Activated naive CD4-positive, alpha-beta T cell treated with anti-CD3 and anti-CD28 coated beads, Interleukin-2, amount 50 U/mL, for 24 hours (primary cell): Measurements from ENCODE around the gene ITGA3.

ENCODE experiments used
- H3K27ac Mint-ChIP-seq: one replicate; pipeline ENCODE4 v1.8.0; 2021; ENCODE audit warnings: mild to moderate bottlenecking, mixed read lengths
- H3K27me3 Mint-ChIP-seq: one replicate; pipeline ENCODE4 v1.8.0; 2021; ENCODE audit warnings: mixed read lengths
- H3K36me3 Mint-ChIP-seq: one replicate; pipeline ENCODE4 v1.8.0; 2021; ENCODE audit warnings: mixed read lengths
- H3K4me1 Mint-ChIP-seq: one replicate; pipeline ENCODE4 v1.8.0; 2021; ENCODE audit warnings: mixed read lengths
- H3K4me3 Mint-ChIP-seq: one replicate; pipeline ENCODE4 v1.8.0; 2021; ENCODE audit warnings: mild to moderate bottlenecking, mixed read lengths
- H3K9me3 Mint-ChIP-seq: one replicate; pipeline ENCODE4 v1.8.0; 2021; ENCODE audit warnings: mixed read lengths

The ITGA3 gene

DNA sequence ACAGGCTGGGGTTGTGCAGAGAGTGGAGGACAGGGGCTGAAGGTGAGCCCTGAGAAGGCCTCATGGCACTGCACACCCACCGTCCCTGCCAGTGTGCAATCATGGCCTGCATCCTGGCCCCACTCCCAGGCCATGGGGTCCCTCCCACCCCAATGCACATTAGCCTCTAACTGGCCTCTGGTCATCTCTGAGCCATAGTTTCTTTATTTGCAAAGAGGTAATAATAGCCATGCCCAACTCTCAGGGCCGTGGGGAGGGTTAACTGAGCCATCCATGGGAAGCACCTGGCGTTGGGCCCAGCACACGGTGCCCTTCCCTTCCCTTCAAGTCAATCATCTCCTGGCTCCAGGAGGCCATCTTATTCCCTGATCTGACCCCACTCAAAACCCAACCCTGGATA, 10.8 kb upstream of the ITGA3 start:
- H3K36me3 Mint-ChIP-seq, result no peaks in the 10 kb centered on the region
- H3K27ac Mint-ChIP-seq, result no peak overlapping the region
- peaks cover 2% of the 10 kb centered on the region for H3K27me3 Mint-ChIP-seq
- H3K9me3 Mint-ChIP-seq, result no peaks in the 10 kb centered on the region
- no peak overlapping the region for H3K4me3 Mint-ChIP-seq
- no peaks in the 10 kb centered on the region for H3K4me1 Mint-ChIP-seq

DNA sequence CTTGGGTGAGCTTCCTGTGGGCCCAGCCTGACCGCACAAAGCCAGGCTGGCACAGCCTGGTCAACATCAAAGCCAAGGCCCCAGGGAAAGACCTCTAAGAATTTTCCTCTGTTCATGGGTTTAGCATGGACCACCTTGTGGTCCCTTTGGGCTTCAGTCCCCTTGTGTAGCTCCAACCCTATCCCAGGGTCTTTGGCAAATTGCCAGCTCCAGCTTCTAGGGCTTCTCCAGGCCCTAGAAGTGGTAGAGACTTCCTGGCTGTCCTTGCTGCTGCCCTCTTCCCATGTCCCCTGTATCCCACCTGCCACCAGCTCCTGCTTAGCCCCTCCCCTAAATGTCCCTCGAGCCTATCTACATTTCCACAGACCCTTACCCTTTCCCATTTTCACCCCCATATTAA, 9.7 kb upstream of the ITGA3 start:
- Mint-ChIP-seq H3K4me3 (no peak overlapping the region), H3K27ac (no peak overlapping the region), H3K9me3 (no peaks in the 10 kb centered on the region), H3K36me3 (no peaks in the 10 kb centered on the region), H3K27me3 (peaks cover 2% of the 10 kb centered on the region), H3K4me1 (peaks cover 6% of the 10 kb centered on the region)

DNA sequence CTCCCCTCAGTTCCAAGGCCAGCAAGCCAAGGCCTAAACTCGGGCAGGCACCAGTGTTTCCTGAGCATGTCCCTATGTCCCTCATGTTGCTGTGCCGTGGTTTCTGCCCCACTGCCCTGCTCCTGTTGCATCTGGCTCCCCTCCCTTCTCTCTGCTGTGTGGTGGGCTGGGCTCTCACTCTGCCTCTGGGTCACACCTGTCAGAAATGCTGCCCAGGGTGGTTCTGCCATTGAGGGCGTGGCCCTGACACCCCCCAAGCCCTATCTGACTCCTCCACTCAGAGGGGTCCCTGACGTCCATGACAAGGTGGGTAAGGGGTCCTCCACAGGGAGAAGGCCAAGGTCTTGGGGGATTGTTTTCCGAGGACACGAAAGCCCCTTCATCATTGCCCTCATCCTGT, 9.2 kb upstream of the ITGA3 start:
- no peak overlapping the region for H3K27ac Mint-ChIP-seq
- no peaks in the 10 kb centered on the region for H3K9me3 Mint-ChIP-seq

DNA sequence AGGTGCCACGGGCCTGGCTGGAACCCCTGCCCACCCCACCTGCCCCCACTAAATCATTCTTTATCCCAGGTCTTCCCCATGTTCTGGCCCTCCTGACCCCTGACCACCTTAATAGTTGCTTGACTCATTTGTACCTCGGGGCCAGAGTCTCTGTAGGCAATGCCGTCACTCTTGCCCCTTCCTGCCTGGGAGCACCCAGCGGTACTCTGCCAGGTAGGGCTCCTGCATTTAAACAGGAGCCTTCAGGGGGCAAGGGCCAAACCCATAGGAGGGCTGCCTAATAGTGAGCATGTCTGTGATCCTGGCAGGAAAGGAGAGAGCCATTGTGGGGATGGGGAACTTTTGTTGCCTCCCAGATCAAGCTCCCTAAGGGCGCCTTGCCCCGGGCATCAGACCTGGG, 8.8 kb upstream of the ITGA3 start:
- Mint-ChIP-seq H3K27me3 (peaks cover 2% of the 10 kb centered on the region), H3K4me1 (peaks cover 11% of the 10 kb centered on the region), H3K27ac (no peak overlapping the region)

More for the DNA sequence above, 9.2 kb upstream of the ITGA3 start:
- no peak overlapping the region for H3K4me3 Mint-ChIP-seq
- H3K4me1 Mint-ChIP-seq, result peaks cover 11% of the 10 kb centered on the region
- H3K27me3 Mint-ChIP-seq, result peaks cover 2% of the 10 kb centered on the region
- H3K36me3 Mint-ChIP-seq, result no peaks in the 10 kb centered on the region

DNA sequence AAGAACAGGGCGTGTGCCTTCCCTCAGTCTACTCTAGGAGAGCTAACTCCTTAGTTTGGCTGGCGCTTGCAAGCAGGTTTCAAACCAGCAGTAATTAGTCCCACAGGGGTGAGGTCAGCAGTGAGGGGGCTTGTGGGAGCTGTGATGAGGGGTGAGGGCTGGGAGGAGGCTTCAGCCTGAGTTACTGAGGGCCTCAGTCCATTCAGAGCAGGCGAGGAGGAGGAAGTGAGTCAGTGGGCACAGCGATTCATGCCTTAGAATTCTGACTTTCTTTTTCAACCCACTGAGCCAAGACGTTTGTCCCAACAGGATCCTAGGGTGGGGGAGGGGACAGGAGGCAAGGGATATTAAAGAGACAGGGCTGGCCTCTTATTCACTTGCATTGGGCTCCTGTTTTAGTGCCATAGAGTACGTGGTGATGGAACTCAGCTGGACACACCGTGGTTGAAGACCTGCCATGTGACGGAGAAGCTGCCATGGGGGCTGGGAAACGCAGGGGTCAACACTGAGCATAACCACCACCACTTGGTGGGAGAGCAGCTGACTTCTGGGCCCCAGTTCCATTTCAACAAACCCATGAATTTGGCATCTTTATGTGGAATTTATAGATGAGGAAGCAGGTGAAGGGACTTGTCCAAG, 8.3 kb upstream of the ITGA3 start:
- Mint-ChIP-seq H3K36me3 (no peaks in the 10 kb centered on the region), H3K27ac (peak overlapping the region; percentile 79), H3K27me3 (peaks cover 2% of the 10 kb centered on the region), H3K9me3 (no peaks in the 10 kb centered on the region), H3K4me1 (peaks cover 11% of the 10 kb centered on the region), H3K4me3 (no peak overlapping the region)

More for the DNA sequence above, 8.8 kb upstream of the ITGA3 start:
- H3K9me3 Mint-ChIP-seq, result no peaks in the 10 kb centered on the region
- no peaks in the 10 kb centered on the region for H3K36me3 Mint-ChIP-seq
- no peak overlapping the region for H3K4me3 Mint-ChIP-seq

DNA sequence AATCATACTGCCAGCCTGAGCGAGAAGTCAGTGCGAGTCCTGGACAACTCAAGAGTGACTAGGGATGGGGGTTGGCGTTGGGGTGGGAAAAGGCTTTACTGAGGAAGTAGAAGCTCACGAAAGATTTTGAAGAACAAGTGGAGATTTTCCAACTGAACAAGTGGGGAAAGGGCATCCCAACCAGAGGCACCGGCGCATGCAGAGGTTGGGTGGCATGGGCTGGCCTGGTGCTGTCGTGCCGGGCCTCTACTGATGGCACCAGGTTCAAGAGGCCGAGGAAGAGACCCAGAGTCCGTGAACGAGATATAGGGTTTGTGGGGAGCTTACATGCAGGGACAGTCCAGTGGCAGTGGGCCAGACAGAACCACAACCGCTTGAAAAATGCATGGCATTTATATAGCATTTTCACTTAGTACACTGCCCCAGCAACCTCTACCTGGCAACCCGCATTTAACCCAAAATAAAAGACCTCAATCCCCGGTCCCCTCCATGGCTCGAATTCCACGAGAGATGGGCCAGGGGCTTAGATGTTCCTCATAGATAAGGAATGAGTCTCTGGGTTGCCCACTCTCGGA, 7.7 kb upstream of the ITGA3 start:
- Mint-ChIP-seq H3K36me3 (no peaks in the 10 kb centered on the region), H3K9me3 (no peaks in the 10 kb centered on the region), H3K4me1 (peaks cover 11% of the 10 kb centered on the region), H3K4me3 (no peak overlapping the region), H3K27ac (no peak overlapping the region), H3K27me3 (peaks cover 2% of the 10 kb centered on the region)

DNA sequence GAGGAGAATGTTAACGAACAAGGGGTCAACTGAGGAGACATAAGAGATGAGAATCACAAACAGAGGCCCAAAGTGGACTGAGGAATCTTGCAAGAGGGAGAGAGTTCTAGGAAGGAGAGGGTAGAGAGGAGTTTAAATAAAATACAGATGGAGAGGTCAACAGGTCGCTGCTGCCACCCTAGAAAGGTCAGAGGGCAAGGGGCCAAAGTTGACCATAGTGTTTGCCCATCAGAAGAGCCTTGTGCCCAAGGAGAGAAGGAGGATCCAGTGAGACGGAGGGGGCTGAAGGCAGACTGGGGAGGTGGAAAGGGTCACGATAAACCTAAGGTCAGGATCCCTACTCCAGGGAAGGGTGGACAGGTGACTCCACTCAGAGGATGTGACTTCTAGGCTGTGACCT, 6.9 kb upstream of the ITGA3 start:
- Mint-ChIP-seq H3K4me3 (no peak overlapping the region), H3K27ac (no peak overlapping the region), H3K36me3 (no peaks in the 10 kb centered on the region), H3K9me3 (no peaks in the 10 kb centered on the region), H3K27me3 (peaks cover 2% of the 10 kb centered on the region), H3K4me1 (peaks cover 11% of the 10 kb centered on the region)

DNA sequence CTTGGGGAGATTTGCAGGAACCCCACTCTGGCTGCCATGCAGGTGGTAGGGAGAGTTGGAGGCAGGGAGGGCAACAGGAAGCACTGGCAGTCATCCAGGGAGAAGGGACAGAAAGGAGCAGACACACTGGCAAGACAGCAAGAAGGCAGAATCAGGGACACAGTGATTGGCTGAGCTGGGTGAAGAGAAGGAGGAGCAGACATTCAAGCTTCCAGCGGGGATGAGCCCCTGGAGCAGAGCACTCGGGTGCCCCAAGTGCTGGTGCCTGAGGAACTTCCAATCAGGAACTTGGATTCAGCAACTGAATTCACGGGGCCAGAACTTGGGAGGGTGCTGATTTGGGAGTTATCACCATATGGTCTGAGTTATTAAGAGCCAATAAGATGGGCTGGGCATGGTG, 6.3 kb upstream of the ITGA3 start:
- Mint-ChIP-seq H3K27ac (no peak overlapping the region), H3K27me3 (peaks cover 2% of the 10 kb centered on the region), H3K9me3 (no peaks in the 10 kb centered on the region), H3K36me3 (no peaks in the 10 kb centered on the region), H3K4me1 (peaks cover 11% of the 10 kb centered on the region), H3K4me3 (no peak overlapping the region)

DNA sequence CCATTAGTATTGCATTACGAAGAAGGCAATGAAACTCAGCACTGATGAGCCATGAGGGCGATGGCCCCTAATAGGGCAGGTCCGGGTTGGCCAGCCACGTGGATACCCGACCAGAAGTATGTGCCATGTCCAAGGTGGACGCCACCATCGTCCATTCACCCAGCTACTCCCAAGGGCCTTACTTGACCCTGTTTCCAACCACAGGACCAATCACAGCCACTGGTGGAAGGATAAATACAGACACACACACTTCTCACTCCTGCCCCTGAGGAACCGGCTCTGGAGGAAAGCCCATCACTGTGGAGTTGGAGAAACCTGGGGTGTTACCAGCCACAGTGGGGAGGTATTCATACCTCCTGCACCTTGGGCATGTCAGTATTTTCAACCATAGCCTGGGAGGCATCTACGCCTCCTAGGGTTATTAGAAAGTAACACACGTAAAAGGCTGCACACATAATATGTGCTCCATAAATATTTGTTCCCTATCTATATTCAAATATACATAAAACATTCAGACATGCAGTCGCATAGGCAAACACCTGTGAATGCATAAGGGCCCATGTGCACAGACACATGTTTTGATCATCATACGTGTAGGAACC, 5.4 kb upstream of the ITGA3 start:
- H3K4me3 Mint-ChIP-seq, result no peak overlapping the region
- no peaks in the 10 kb centered on the region for H3K9me3 Mint-ChIP-seq
- H3K4me1 Mint-ChIP-seq, result peaks cover 16% of the 10 kb centered on the region
- H3K27me3 Mint-ChIP-seq, result no peaks in the 10 kb centered on the region
- H3K27ac Mint-ChIP-seq, result no peak overlapping the region
- no peaks in the 10 kb centered on the region for H3K36me3 Mint-ChIP-seq

DNA sequence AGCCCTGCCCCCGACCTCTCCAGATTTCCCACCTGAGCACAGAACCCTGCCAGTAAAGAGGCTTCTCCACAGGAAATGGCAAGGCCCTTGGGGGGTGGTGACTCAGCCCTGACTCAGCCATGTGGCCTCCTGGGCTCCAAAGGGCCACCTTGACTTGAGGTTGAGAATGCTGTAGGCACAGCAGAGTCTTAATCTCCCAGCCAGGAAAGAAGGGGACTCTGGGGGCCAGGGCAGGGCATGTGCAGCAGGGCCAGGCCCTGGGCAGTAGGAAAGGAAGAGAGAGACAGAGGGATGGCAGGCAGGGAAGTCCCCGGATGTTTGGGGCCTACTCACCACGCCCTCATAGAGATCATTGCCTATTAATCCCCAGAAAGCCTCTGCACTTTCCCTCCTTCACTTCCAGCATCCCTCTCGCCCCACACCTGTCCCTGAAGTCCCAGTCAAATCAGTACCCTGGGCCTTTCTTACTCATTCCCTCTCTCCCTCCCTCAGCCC, 4.8 kb upstream of the ITGA3 start:
- Mint-ChIP-seq H3K9me3 (no peaks in the 10 kb centered on the region), H3K4me3 (peak overlapping the region; percentile 26), H3K27me3 (no peaks in the 10 kb centered on the region), H3K4me1 (peaks cover 16% of the 10 kb centered on the region), H3K36me3 (no peaks in the 10 kb centered on the region), H3K27ac (peak overlapping the region; percentile 65)

DNA sequence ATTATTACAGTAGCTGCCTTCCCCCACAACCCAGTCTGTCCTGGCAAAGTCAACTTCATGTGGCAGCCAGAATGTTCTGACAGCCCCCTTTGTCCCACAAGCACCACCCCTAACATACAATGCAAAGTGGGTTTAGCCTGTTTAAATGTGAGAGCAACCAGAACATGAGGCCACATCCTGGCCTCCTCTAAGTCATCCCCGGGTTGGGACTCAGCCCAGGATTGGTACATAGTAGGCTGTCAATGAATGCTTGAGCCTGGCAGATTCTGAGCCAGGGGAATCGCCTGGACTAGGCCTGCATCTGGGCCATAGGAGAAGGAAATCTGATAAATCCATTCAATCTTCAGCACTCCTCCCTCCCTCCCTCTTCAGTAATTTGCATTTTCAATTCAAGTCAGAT, 4.3 kb upstream of the ITGA3 start:
- H3K9me3 Mint-ChIP-seq, result no peaks in the 10 kb centered on the region
- peaks cover 16% of the 10 kb centered on the region for H3K4me1 Mint-ChIP-seq
- no peak overlapping the region for H3K4me3 Mint-ChIP-seq
- no peaks in the 10 kb centered on the region for H3K36me3 Mint-ChIP-seq
- no peak overlapping the region for H3K27ac Mint-ChIP-seq
- no peaks in the 10 kb centered on the region for H3K27me3 Mint-ChIP-seq

DNA sequence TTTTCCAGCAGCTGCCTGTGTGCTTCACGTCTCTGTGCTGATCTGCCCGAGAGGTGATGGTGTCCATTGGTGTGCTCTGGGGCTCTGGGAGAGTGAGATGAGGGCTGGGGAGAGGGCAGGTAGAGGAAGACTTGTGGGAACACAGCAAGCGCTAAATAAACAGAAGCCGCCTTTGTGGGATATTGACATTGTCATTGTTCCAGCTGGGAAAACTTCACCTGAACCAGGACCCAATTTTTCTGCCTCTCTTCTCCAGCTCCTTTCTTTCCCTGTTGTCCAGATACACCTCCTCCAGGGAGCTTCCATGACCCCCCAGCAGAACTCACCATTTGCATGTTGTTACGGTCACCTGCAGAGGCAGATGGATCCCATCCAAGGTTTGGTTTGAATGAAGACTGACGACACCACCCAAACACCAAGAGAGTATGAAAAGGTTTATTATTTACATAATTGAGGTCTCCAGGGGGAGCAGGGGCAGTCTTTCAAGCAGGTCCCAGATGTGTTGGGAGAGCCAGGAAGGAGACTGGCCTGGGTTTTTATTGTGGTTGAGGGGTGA, 3.6 kb upstream of the ITGA3 start:
- H3K27me3 Mint-ChIP-seq, result no peaks in the 10 kb centered on the region

DNA sequence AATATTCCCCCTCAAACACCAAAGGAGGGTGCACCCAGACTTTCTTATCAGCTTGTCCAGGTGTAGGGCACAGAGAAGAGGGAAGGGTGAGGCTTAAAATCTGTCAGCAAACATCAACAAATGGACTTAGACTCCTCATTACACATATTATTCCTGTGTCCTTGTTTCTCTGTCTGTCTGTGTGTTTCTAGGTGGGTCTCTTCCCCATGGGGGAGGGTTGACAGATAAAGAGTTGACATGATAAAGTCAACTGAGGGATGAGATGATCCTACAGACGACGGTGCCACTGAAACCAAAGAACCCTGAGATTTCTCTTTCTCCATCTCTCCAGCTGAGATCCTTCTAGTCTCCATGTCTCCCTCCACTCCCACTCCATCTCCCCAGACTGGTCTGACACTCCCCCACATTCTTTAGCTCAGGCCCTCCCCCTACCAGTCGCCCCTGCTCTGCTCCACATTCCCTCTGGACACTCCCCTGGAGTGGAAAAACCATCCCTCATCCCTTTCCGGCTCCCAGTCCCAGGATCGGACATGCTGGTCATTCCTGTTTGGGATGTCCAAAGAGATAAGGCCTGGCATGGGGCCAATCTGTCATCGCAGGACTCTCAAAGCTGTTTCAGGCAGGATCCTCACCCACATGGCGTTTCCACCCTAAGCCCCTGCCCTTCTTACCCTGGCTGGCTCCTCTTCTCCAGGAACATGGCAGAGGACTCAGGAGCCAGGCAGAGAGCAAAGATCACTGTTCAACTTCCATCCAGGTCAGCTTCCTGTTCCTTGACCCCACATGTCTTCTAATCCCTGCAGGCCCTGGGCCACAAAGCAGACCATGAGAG, 2.9 kb upstream of the ITGA3 start:
- peaks cover 27% of the 10 kb centered on the region for H3K4me1 Mint-ChIP-seq
- no peaks in the 10 kb centered on the region for H3K9me3 Mint-ChIP-seq
- H3K27me3 Mint-ChIP-seq, result no peaks in the 10 kb centered on the region
- no peak overlapping the region for H3K4me3 Mint-ChIP-seq
- H3K27ac Mint-ChIP-seq, result no peak overlapping the region
- no peaks in the 10 kb centered on the region for H3K36me3 Mint-ChIP-seq

More for the DNA sequence above, 3.6 kb upstream of the ITGA3 start:
- Mint-ChIP-seq H3K4me1 (peaks cover 20% of the 10 kb centered on the region), H3K9me3 (no peaks in the 10 kb centered on the region), H3K27ac (no peak overlapping the region), H3K4me3 (no peak overlapping the region), H3K36me3 (no peaks in the 10 kb centered on the region)

DNA sequence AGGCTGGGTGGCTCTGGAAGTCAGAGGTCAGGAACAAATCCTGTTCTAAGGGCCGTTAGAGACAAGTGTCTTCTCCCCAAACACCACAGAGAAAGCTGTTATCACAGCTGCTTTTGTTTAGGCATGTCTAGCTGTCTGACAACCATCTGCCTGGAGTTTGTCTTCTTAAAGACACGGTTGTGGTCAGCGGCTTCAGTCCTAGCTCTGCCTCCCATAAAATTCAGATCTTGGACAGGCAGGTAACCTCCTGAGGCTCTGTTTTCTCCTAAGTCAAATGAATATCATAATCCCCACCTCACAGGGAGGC, 2.3 kb upstream of the ITGA3 start:
- Mint-ChIP-seq H3K4me1 (peaks cover 27% of the 10 kb centered on the region), H3K9me3 (no peaks in the 10 kb centered on the region), H3K36me3 (no peaks in the 10 kb centered on the region), H3K4me3 (no peak overlapping the region), H3K27me3 (no peaks in the 10 kb centered on the region), H3K27ac (no peak overlapping the region)

DNA sequence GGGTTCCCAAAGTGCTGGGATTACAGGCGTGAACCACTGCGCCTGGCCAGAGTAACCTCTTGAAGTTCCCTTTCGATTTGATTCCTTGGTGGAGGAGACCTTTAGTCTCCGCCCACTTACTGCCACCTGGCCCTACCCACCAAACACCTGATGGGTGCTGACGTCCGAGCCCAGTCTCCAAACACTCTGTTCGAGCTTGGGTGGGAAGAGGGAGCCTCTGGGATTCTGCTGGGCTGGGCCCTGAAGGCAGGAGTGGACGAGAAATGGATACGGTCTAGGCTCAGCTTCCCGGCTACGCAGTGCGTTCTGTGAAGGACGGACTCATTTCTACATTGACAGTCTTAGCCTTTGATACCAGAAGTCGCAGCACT, 870 bp upstream of the ITGA3 start:
- H3K4me1 Mint-ChIP-seq, result peaks cover 27% of the 10 kb centered on the region
- no peaks in the 10 kb centered on the region for H3K9me3 Mint-ChIP-seq
- H3K27ac Mint-ChIP-seq, result no peak overlapping the region
- H3K4me3 Mint-ChIP-seq, result peak overlapping the region; percentile 91
- no peaks in the 10 kb centered on the region for H3K36me3 Mint-ChIP-seq
- no peaks in the 10 kb centered on the region for H3K27me3 Mint-ChIP-seq
